Activated CD4-positive, CD25-positive, alpha-beta regulatory T cell (primary cell): ENCODE results near the gene TBC1D13.
A peak's percentile ranks its signal among the peaks of the same experiment; 100 is the strongest.
"Not testable (repeated sequence)": the region's sequence is repeated elsewhere in the genome, so short reads cannot be mapped to it uniquely, and the experiment has no call there.

Source experiments
- DNase-seq, 4 experiments: peaks; one replicate each; lab custom pipeline; 2025; lab: John Stamatoyannopoulos, UW

Gene TBC1D13, protein sequence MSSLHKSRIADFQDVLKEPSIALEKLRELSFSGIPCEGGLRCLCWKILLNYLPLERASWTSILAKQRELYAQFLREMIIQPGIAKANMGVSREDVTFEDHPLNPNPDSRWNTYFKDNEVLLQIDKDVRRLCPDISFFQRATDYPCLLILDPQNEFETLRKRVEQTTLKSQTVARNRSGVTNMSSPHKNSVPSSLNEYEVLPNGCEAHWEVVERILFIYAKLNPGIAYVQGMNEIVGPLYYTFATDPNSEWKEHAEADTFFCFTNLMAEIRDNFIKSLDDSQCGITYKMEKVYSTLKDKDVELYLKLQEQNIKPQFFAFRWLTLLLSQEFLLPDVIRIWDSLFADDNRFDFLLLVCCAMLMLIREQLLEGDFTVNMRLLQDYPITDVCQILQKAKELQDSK

DNA sequence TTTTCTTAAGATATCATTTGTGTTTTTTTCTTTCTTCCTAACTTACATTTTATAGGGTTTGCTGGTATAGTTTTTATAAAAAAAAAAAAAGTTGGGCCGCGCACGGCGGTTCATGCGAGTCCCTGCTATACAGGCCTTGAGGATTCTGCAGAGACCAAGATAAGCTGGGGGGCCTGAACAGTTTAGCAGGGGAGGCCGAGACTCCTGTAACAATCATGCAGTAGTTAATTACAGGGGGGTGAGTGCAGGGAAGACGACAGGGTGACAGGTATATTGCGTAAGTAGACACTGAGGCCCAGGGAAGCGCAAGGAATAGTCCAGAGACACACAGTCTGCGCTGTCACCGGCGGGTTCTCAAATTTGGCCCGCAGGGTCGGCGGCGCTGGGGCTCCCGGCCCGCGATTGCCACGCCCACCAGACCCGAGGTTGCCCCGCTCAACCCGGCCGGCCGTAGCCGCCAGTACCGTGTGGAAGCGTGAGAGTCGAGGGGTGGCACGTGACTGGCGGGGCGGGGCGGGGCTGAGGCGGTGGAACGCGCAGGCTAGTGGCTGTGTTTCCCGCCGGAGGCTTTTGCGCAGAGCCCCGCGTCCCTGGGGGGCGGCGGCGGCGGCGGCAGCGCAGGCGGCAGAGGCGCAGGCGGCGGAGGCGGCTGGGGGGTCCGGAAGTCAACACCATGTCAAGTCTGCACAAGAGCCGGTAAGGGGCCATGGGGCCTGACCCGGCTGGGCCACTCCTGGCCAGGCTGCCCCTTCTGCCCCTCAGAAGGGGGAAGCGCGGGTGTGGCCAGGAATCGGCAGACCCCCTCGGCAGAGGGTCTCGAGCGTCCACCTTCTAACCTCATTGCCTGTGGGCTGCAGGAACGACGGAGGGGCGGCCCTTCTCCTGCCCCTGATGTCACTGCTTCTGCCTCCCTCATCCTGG lies at the start of gene TBC1D13:
TSS of gene TBC1D13 (plus strand) at position 573 of the 921 bp plus-strand sequence. CDS start at position 674, 101 bp downstream.
- DNase-seq: peak; percentile 76 to 83 (median 80)

DNA sequence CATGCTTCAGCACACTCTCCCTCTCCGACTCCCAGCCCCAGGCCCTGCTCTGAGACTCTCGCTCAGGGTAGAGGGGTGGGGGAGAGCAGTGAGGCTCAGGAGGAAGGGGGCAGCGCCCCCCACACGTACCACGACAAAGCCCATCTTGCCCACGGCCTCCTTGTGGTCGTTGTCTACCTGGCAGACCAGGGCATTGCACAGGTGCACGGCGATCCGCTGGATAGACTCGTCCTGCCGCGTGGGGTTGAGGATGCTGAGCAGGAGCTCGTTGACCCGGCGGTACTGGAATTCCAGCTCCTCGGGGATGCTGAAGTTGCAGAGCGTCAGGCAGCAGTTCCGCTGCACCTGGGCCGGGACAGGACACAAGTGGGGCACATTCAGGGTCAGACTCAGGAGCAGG lies 44.7 kb upstream of the TBC1D13 start:
- DNase-seq: no peak

DNA sequence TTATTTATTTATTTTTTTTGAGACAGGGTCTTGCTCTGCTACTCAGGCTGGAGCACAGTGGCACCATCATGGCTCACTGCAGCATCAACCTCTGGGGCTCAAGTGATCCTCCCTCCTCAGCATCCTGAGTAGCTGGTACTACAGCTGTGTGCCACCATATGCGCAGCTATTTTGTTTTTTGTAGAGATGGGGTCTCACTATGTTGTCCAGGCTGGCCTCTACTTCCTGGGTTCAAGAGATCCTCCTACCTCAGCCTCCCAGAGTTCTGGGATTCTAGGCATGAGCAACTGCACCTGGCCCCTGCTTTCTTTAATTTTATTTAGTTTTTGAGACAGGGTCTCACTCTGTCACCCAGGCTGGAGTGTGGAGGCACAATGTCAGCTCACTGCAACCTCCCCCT lies 43.6 kb upstream of the TBC1D13 start:
- no peak for DNase-seq

DNA sequence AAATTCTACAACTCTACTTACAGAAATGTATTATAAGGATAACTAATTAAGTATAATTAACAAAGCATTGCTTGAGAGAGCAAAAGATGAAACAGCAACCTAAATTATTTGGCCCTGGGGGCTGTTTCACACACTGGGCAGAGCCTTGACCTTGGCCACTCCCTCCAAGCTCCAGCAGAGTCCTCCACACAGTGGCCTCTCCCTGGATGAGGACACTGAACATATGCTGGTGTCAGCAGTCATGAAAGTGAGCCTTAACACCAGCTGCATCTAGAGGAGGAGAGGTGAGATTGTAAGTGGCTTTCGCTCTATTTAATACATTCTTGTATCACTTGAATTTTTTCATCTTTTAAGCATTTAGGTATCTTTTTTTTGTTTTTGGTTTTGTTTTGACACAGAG lies 39.8 kb upstream of the TBC1D13 start:
- no peak for DNase-seq

DNA sequence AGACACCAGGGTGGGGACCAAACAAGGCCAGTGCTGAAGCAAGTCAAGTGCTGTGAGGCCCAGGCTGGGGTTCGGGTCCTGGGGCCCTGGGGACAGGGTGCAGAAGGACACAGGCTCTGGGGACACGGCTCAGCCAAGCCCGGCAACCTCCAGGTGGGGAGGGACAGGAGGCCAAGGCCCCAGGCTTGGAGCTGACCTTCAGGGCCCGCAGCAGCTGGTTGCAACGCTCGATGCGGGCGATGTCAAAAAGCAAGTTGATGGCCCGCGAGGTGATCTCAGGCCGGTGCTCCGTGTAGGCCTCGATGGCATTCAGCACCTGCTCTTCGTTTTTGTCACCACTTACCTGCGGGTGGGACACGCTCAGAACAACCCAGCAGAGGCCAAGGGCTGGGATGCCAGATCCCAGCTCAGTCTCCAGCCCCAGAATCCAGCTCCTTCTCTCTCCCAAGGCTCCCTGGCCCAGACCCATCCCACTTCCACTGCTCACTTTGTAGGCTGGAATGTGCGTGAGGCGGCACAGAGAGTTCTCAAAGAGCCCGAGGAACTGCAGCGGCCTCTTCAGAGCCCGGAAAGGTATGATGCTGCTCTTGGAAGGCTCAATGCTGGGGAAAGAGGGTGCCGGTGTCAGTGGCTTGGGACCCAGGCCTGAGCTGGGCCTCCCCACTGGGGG lies 36.0 kb upstream of the TBC1D13 start:
- DNase-seq: no peak

DNA sequence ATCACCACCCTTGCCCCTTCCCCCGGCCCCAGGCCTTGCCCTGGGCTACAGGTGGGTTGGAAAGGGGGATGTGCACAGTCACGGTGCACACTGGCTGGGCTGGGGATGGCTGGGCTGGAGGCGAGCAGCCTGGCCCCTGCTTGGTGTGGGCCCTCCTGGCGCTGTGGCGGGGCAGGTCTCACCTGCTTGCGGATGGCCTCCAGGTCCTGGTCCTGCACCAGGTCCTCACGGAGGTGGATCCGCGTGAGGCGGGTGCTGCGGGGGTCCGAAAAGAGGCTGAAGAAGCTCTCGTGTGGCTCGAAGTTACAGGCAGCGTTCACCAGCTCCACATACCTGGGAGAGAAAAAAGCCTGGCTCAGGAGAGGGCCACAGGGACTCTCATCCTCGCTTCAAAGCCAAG lies 33.4 kb upstream of the TBC1D13 start:
- no peak for DNase-seq

DNA sequence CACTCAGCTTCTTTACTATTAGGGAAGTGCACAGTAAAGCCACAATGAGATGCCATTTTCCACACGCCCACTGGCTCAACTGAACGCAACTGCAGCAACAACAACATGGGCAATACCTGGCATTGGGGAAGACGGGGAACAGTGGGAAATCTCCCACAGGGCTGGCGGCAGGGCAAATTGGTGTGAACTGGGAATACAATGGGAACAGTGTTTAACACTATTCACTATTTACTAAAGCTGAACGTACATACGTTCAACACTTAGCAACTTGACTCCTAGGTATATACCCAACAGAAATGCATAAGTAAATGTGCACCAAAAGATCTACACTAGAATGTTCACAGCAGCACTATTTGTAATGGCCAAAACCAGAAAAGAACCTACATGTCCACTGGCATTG lies 29.5 kb upstream of the TBC1D13 start:
- DNase-seq: no peak

DNA sequence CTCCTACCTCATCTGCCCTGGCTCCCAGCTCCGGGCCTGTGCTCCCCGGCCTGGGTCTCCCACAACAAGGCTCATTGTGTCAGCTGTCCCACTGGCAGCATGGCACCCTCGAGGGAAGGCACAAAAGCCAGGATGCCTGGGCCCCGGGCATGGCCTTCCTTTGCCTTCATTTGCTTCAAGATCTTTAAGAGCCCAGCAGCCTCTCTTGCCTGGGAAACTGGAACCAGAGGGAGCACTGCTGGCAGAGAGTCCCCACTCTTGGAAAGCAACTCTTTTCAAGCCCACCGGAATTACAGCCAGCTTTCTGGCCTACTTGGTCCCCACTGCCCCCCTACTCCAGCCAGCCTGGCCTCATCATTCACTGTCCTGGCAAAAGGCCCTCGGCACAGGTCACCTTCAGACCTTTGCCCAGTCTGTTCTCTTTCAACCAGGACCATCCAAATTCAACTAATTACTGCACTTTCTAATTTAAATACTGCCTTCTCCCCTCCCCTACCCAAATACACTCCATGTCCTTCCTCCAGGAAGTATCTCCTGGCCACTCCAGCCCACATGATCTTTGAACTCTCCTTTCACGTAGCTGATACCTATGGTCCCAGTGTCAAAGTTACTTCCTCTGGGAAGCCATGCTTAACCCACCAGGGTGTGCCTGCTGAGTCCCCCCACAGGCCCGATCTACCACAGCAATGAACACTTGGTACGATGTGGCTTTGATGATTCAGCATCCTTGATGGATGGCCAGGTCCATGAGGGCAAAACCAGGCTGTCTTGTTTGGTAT lies 24.2 kb upstream of the TBC1D13 start:
- no peak for DNase-seq

DNA sequence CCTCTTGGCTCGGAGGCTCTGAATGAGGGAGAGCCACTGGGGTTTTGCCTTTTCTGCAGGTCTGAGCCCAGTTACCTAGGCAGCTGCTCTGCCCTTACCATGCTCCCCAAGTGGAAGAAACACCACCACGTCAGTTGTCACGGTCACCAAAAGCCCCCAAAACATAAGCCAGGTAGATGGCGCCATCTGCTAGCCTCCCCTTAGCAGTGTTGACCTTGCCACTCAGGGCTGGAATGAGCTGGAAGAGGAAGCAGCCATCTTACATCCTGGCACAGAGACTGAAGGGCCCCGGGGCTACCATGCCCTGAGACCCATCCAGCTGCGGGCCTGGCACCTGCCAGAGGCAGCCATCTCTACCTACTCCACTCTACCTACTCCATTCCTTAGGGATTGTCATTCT lies 22.7 kb upstream of the TBC1D13 start:
- DNase-seq: no peak

DNA sequence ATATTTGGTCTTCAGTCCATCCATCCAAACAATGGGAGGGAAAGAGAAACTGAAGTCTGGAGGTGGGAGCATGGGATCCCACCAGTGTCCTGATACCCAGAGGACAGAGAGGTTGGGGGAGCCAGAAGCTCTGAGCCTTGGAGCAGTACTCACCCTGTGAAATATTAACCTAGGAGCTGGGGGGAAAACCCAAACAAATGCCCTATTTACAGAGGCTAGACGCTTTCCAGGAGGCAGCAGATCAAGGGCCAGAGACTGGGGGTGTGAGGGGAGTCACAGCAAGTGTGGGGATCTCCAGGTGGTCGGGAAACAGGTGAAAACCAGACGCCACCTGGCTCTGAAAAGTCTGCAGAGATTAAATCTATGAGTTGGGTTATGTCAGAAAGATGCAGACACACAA lies 21.6 kb upstream of the TBC1D13 start:
- no peak for DNase-seq

DNA sequence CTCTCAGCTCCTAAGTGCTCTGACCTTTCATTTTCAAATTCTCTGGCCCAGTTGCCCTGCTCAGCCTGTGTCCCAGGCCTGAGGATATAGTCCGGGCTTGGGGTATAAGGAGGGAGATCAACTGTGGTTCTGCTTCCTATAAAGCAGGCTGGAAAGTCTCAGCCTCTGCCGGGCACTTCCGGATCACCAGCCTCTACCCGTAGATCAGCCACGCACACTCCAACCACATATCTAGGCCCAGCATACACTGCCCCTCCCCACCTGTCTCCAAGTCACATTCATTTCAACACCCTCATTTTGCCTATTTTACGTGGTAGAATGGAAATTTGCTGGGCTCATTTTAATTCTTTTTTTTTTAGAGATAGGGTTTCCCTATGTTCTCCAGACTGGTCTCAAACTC lies 18.4 kb upstream of the TBC1D13 start:
- no peak for DNase-seq

DNA sequence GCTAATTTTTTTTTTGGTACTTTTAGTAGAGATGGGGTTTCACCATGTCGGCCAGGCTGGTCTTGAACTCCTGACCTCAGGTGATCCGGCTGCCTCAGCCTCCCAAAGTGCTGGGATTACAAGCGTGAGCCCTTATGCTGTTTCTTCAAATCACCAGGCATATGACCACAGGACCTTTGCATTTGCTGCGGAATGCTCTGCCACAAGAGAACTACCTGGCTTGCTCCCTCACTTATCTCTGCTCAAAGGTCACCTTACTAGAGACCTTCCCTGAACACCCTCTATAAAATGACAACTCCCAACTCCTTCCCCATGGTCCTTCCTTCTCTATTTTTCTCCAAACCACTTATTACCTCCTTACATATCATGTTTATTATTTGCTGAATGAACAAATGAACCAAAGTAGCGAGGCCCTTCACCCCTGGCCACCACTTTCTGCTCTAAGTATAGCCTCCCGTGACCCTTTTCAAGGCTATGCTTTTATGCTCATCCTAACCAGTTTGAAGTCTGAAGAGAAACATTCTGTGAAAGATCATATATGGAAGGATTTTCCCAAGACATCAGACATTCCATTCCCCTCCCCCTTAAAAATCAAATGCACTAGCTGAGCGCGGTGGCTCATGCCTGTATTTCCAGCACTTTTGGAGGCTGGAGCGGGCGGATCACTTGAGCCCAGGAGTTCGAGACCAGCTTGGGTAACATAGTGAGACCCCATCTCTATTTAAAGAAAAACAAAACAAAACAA lies 16.6 kb upstream of the TBC1D13 start:
- no peak for DNase-seq

DNA sequence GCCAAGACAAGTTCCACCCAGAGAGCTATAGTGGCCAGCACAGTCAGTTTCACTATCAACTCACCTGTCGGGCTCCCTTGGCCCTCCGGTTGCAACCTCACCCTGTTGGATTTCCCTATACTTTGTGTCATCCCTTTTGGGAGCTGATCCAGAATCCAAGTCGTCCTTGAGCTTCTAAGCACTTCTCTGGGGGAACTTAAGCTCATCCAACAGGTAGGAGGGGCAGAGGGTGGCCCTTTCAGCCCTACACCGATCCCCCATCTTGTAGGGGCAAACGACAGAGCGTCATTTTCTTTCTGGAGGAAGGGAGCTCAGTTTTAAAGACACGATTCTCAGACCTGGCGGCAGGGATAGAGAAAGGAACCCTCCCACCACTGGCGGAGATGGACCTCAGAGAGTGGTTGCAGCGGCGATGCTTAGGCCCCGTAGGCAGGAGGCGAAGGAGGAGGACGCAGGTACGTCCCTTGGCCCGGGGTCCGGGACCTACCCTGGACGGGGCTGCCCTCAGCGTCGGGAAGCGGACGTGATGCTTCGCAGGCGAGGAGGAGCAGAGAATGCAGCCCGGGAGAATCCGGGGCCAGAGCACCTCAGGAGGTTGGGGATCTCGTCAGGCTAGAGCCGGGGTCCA lies 15.8 kb upstream of the TBC1D13 start:
- no peak for DNase-seq

DNA sequence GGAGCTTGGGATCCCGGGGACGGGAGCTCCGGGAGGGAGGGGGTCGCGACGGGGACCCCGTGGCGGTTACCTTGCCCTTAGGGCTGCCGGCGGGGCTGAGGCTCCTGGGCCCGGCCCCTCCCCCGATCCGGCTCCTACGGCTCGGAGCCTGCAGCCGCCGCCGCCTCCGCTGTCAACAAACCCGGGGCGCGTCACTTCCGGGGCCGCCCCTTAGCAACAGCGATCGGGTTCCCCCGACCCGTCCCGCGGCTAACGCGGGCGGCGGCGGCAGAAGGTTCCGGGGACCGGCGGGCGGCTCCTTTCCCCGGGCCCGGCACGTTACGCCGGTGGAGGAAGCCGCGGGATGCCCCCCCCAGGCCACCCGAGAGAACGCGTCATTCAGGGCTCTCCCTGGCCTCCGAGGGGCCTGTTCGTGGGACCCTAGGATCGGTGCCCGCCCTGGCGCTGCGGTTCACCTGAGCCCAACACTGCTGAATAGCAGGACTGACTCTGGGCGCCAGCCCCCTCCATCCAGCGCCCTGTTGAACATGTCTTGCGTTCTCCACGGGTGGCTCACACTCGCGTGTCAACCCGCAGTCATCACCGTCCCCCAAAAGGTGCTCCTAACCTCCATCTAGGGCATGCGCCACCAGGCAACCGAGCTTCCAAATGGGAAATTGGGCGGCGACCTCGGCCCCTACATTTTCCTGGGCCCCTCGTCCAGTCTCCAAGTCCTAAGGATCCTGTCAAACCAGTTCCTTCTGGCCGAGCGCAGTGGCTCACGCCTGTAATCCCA lies 15.1 kb upstream of the TBC1D13 start, which contains the start of gene ZER1:
TSS of gene ZER1 (minus strand) at position 183 of the 775 bp plus-strand sequence. CDS start 16,362 bp downstream, outside the sequence.
- peak; percentile 86 to 95 (median 92) for DNase-seq

DNA sequence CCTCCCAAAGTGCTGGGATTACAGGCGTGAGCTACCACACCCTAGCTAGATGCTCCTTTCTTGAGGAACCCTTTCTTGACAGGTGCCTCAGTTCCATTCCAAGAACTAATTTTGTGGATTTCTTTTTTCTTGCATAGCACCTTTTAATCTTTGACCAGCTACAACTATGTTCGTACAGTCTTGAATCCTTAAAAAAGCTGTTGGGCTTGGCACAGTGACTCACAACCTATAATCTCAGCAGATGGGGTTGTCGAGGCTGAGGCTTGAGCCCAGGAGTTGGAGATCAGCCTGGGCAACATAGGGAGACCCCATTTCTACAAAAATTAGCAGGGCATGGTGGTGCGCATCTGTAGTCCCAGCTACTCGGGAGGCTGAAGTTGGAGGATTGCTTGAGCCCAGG lies 14.0 kb upstream of the TBC1D13 start:
- no peak for DNase-seq

DNA sequence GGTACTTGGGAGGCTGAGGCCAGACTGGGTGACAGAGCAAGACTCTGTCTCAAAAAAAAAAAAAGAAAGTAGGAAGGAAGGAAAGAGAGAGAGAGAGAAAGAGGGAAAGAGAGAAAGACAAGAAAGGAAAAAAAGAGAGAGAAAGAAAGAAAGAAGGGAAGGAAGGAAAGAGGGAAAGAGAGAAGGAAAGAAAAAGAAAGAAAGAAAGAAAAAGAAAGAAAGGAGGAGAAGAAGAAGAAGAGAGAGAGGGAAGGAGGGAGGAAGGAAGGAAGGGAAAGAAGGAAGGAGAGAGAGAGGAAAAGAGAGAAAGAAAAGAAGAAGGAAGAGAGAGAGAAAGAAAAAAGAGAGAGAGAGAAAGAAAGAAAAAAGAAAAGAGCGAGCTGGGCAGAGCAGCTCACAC lies 12.2 kb upstream of the TBC1D13 start:
- no peak for DNase-seq

DNA sequence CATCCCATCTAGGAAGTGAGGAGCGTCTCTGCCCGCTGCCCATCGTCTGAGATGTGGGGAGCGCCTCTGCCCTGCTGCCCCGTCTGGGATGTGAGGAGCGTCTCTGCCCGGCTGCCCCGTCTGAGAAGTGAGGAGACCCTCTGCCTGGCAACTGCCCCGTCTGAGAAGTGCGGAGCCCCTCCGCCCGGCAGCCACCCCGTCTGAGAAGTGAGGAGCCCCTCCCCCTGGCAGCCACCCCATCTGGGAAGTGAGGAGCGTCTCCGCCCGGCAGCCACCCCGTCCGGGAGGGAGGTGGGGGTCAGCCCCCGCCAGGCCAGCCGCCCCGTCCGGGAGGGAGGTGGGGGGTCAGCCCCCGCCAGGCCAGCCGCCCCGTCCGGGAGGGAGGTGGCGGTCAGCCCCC lies 7.0 kb upstream of the TBC1D13 start:
- DNase-seq: not testable (repeated sequence)

DNA sequence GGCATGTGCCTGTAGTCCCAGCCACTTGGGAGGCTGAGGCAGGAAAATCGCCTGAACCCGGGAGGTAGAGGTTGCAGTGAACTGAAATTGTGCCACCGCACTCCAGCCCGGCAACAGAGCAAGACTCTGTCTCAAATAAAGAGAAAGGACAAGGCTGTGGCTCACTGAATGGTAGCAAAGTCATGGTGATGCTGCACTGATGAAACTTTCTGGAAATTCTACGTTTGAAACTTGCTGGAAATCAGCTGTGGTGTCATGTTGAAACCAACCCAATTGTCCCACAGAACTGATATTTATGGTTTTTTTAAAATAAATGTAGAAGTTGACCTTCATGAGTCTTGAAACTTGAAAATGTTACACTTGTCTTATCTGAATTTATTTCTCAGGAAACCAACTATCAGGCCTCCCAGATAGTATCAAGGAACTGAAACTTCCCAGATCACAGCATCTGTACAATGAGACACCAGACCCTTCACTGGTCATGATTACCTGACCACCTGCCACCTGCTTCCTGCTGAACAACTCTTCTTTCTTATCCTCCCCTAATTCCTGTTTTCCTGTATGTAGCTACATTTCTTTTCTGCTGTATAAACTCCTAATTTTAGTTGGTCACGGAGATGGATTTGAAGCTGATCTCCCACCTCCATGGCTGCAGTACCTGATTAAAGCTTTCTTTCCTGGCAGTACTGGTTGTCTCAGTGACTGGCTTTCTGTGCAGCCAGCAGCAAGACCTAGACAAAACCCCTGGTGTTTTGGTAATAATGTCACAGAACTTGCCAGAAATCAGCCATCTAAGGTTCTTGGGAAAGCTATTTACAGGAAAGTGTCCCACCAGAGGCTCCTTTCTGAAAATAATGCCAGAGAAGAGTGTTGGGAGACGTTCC lies 5.6 kb upstream of the TBC1D13 start:
- DNase-seq: no peak

DNA sequence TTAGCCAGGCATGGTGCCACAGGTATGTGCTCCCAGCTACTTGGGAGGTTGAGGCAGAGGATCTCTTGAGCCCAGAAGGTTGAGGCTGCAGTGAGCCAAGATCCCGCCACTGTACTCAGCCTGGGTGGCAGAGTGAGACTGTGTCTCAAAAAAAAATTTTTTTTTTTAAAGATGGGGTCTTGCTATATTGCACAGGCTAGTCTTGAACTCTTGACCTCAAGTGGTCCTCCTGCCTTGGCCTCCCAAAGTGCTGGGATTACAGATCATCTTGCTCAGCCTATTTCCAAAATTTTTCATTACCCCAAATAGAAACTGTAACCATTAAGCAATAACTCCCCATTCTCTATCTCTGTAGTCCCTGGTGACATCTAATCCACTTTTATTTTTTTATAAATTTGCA lies 4.4 kb upstream of the TBC1D13 start:
- DNase-seq: no peak
